ENCODE measurements around the gene PRMT1.

The PRMT1 gene

DNA sequence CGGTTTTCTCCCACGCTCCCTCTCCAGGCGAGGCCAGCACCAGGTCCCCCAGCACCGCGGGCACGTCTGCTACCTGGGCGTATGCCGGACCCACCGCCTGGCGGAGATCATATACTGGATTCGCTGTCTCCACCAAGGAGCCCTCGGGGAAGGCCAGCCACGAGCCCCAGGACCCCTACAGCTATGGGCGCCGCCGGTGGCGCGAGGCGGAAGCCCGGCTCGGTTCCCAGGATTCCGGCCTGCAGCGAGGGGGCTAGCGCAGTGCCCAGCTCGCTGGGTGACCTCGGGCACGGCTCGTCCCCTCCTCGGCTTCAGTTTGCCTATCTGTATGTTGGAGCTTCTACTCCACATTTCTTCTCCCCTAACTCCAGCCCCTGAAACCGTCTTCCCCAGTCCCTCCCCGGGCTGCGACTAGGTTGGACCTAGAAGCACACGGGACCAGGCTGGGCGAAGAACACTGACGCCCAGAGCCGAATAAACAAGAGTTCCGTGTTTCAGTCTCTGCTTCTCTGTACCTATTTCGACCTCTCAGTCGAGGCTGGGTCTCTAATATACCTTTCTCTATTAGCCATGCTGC is 13.1 kb downstream of the PRMT1 start:
- H3K4me3 ChIP-seq (replicated peaks; ENCODE audit: low read depth, low read length) = peak overlapping the region; percentile 55
- DNase-seq (ENCODE audit: low read depth) = no peak
- TF ChIP-seq, protein P1, sequence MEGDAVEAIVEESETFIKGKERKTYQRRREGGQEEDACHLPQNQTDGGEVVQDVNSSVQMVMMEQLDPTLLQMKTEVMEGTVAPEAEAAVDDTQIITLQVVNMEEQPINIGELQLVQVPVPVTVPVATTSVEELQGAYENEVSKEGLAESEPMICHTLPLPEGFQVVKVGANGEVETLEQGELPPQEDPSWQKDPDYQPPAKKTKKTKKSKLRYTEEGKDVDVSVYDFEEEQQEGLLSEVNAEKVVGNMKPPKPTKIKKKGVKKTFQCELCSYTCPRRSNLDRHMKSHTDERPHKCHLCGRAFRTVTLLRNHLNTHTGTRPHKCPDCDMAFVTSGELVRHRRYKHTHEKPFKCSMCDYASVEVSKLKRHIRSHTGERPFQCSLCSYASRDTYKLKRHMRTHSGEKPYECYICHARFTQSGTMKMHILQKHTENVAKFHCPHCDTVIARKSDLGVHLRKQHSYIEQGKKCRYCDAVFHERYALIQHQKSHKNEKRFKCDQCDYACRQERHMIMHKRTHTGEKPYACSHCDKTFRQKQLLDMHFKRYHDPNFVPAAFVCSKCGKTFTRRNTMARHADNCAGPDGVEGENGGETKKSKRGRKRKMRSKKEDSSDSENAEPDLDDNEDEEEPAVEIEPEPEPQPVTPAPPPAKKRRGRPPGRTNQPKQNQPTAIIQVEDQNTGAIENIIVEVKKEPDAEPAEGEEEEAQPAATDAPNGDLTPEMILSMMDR (IDR thresholded peaks at IDR 0.05; ENCODE audit: low read length, missing control alignments) = no peak

DNA sequence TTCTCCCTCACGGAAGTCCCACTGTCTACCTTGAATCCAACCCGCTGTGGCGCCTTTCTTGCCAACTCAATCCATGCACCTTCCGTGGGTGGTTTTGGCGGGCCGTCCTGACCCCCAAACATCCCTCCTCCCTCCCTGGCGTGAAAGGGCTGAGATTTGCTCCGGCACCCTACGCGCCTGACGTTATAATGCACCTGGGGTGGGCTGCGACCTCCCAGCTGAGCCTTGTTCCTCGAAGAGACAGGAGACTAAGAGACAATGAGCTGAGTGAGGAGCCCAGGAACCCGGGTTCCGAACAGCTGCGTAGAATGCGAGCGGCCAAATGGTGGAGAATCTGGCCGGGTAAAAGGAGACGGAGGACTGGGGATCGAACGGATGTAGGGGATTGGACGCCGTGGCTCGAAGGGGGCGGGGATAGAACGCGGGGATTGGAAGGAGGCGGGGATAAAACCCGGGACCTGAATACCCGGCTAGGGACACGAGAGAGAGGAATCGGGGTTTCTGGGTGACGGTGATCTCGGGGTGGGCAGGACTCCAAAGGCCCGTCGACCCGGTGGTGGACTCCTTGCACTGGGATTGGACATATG is 13.7 kb downstream of the PRMT1 start, which contains the start of gene CPT1C:
Gene CPT1C, plus strand, starts transcription at position 461 of the 587 bp plus-strand sequence. CDS start 1,137 bp downstream, outside the sequence.
- peak; percentile 71 for DNase-seq (ENCODE audit: low read depth)
- H3K4me3 ChIP-seq (replicated peaks; ENCODE audit: low read depth, low read length) = peak within 1 kb of the TSS; percentile 55
- TF ChIP-seq, protein P1 (IDR thresholded peaks at IDR 0.05; ENCODE audit: low read length, missing control alignments) = no peak

GRCh38 chr19:49691243-49692146 is 14.4 kb downstream of the PRMT1 start:
- H3K4me3 ChIP-seq (replicated peaks; ENCODE audit: low read depth, low read length) = peak overlapping the region; percentile 55
- DNase-seq (ENCODE audit: low read depth) = peak; percentile 75
- TF ChIP-seq, protein P1 (IDR thresholded peaks at IDR 0.05; ENCODE audit: low read length, missing control alignments) = no peak

DNA sequence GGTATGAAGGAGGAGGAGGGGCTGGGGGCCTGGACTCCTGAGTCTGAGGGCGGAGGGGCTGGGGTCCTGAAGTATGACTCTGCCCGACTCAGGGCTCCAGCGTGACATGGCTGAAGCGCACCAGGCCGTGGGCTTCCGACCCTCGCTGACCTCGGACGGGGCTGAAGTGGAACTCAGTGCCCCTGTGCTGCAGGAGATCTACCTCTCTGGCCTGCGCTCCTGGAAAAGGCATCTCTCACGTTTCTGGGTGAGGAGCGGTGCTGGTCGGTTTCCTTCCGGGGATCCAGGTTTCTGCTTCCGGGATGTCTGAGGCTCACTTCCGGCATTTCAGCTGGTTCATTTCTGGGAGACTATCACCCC is 15.1 kb downstream of the PRMT1 start:
- no peak overlapping the region for H3K4me3 ChIP-seq (replicated peaks; ENCODE audit: low read depth, low read length)
- TF ChIP-seq, protein P1 (IDR thresholded peaks at IDR 0.05; ENCODE audit: low read length, missing control alignments) = no peak
- DNase-seq (ENCODE audit: low read depth) = no peak

DNA sequence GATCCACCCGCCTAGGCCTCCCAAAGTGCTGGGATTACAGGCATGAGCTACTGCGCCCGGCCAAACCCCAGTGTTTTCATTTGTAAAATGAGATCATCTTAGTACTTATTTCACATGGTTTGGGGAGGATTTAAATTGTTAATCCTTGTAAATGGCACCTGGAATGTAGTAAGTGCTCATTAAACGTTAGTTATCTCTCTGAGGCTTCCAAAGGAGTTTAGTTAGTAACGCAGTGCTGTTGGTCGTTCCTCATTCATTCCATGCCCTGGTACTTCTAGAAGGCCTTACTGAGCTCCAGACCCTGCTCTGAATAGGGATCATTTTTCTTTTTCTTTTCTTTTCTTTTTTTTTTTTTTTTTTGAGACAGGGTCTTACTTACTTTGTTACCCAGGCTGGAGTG is 19.0 kb downstream of the PRMT1 start:
- TF ChIP-seq, protein P1 (IDR thresholded peaks at IDR 0.05; ENCODE audit: low read length, missing control alignments) = no peak
- no peak overlapping the region for H3K4me3 ChIP-seq (replicated peaks; ENCODE audit: low read depth, low read length)
- DNase-seq (ENCODE audit: low read depth) = no peak

DNA sequence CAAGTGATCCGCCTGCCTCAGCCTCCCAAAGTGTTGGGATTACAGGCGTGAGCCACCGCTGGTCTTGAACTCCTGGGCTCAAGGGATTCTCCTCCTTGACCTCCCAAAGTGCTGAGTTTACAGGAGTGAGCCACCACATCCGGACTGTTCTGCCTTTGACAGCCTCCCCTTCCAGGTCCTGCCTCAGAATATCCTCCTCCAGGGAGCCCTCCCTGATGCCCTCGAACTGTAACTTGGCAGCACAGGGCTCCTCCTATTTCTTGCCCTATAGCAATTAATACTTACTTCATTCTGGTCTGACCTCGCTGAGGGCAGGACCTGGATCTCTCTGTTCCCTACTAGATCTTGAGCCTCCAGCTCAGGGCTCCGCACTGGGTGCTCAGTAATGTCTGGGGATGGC is 19.8 kb downstream of the PRMT1 start:
- TF ChIP-seq, protein P1 (IDR thresholded peaks at IDR 0.05; ENCODE audit: low read length, missing control alignments) = no peak
- H3K4me3 ChIP-seq (replicated peaks; ENCODE audit: low read depth, low read length) = no peak overlapping the region
- no peak for DNase-seq (ENCODE audit: low read depth)

All from fibroblast of pulmonary artery (primary cell).